ENCODE results near the gene KCP.

- TF ChIP-seq CTCF (IDR thresholded peaks at IDR 0.05; ENCODE audit: poor library complexity, severe bottlenecking) (no peak), RAD21 (conservative IDR thresholded peaks at IDR 0.05) (no peak), REST (IDR thresholded peaks at IDR 0.05; ENCODE audit: borderline replicate concordance) (no peak), POLR2AphosphoS5 (IDR thresholded peaks at IDR 0.05) (no peak), TAF1 (IDR thresholded peaks at IDR 0.05; ENCODE audit: low read depth) (no peak), EZH2 (IDR thresholded peaks at IDR 0.05; ENCODE audit: borderline replicate concordance, insufficient read depth, low read length, poor library complexity, severe bottlenecking) (no peak)
Observed at GRCh38 chr7:128849156-128849515, 61.4 kb downstream of the KCP start.
